ENCODE data around the gene TNKS1BP1.

- no peak for TF ChIP-seq CTCF (IDR thresholded peaks at IDR 0.05)
- TF ChIP-seq ZFX (IDR thresholded peaks at IDR 0.05; ENCODE audit: borderline replicate concordance): no peak
Observed at GRCh38 chr11:57266157-57266556, 58.6 kb downstream of the TNKS1BP1 start.
